Stimulated activated CD4-positive, alpha-beta T cell treated with anti-CD3 and anti-CD28 coated beads, Interleukin-1b, Interleukin-23, amount 100 ng/mL, for 24 hours (primary cell): Measurements from ENCODE around the gene TOM1L2.

Source experiments
- DNase-seq, 4 experiments: peaks; one replicate each; pipeline ENCODE4 v3.0.0-alpha.2; 2020; ENCODE audit warnings: low read depth in 4 of 4, low spot score in 1 of 4

The TOM1L2 gene

GRCh38 chr17:17795296-17795695 is 176.9 kb downstream of the TOM1L2 start:
- no peak for DNase-seq

- no peak for DNase-seq
These were observed 177.8 kb downstream of the TOM1L2 start for GRCh38 chr17:17794382-17794781.
